DND-41 (cell line): ENCODE results near the gene HEBP1.

Experiments used
- CTCF ChIP-seq: IDR thresholded peaks from 2 replicates; pipeline ENCODE4 v1.5.1; 2012; ENCODE audit warnings: borderline replicate concordance, low read length, moderate library complexity, mild to moderate bottlenecking; ENCODE audit not compliant: poor library complexity, severe bottlenecking; ENCODE audit errors: extremely low read depth
- EZH2 ChIP-seq: IDR thresholded peaks from 3 replicates; pipeline ENCODE4 v1.6.1; 2012; ENCODE audit warnings: borderline replicate concordance, low read depth, mild to moderate bottlenecking, moderate library complexity, low read length, inconsistent platforms; ENCODE audit not compliant: severe bottlenecking

- no peak for TF ChIP-seq CTCF
- TF ChIP-seq EZH2: no peak
Measured at GRCh38 chr12:12958886-12959285, 41.2 kb downstream of the HEBP1 start.
